ENCODE results near the gene ZSCAN26.

ZSCAN26 gene

DNA sequence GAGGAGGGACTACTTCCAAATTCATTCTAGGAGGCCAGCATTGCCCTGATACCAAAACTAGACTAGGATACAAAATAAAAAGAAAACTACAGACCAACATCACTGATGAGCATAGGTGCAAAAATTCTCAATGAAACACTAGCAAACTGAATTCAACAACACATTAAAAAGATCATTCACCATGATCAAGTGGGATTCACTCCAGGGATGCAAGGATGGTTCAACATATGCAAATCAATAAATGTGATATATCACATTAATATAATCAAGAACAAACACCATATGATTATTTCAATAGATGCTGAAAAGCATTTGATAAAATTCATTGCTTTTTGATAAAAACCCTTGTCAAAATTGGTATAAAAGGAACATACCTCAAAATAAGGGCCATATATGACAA is 24.6 kb downstream of the ZSCAN26 start:
- H3K14ac ChIP-seq (ENCODE audit: low read length): no peak overlapping the region
- no peaks in the 10 kb centered on the region for H3K4me1 ChIP-seq (ENCODE audit: control insufficient read depth in 2 of 2, insufficient read depth in 1 of 2, low read depth in 1 of 2, low read length in 2 of 2)
- no peak overlapping the region for H3K27ac ChIP-seq (replicated peaks; ENCODE audit: low read length)
- no peak overlapping the region for H2BK5ac ChIP-seq (ENCODE audit: low read length)
- no peak overlapping the region for H3K9ac ChIP-seq (ENCODE audit: low read depth, low read length, poor library complexity)
- no peak overlapping the region for H2AK5ac ChIP-seq (ENCODE audit: low read depth, low read length)
- H3K9me3 ChIP-seq (replicated peaks in 1 of 2; ENCODE audit: control insufficient read depth in 2 of 2, insufficient read depth in 1 of 2, low read depth in 1 of 2, low read length in 2 of 2): peaks cover 3 to 11% of the 10 kb centered on the region in 2 donors
- H3K27me3 ChIP-seq (ENCODE audit: control insufficient read depth in 3 of 3, insufficient read depth in 3 of 3, low read depth in 1 of 3, low read length in 3 of 3): no peaks in the 10 kb centered on the region
- no peak for DNase-seq (ENCODE audit: low spot score)
- H3K18ac ChIP-seq (ENCODE audit: low read length): no peak overlapping the region
- no peak overlapping the region for H3K4me3 ChIP-seq (ENCODE audit: low read length in 2 of 2)
- no peak overlapping the region for H2BK120ac ChIP-seq (ENCODE audit: low read depth, low read length)
- no peak overlapping the region for H4K8ac ChIP-seq (ENCODE audit: low read depth, low read length)
- H2AFZ ChIP-seq (ENCODE audit: low read length): no peak overlapping the region
- peaks cover 13 to 63% of the 10 kb centered on the region in 2 donors for H3K36me3 ChIP-seq (replicated peaks in 1 of 2; ENCODE audit: control insufficient read depth in 2 of 2, insufficient read depth in 2 of 2, low read length in 2 of 2)
- H3K23ac ChIP-seq (ENCODE audit: low read depth, low read length, poor library complexity): no peak overlapping the region
- no peak overlapping the region for H3K4me2 ChIP-seq (ENCODE audit: insufficient read depth, low read length, poor library complexity, severe bottlenecking)
- no peak overlapping the region for H4K91ac ChIP-seq (ENCODE audit: low read depth, low read length, poor library complexity)
- no peak overlapping the region for H2BK15ac ChIP-seq (ENCODE audit: low read length)
- H3K4ac ChIP-seq (ENCODE audit: low read length): no peak overlapping the region
- H3K79me1 ChIP-seq (ENCODE audit: low read depth, low read length): peaks cover 2% of the 10 kb centered on the region
- H2BK12ac ChIP-seq (ENCODE audit: low read length): no peak overlapping the region

DNA sequence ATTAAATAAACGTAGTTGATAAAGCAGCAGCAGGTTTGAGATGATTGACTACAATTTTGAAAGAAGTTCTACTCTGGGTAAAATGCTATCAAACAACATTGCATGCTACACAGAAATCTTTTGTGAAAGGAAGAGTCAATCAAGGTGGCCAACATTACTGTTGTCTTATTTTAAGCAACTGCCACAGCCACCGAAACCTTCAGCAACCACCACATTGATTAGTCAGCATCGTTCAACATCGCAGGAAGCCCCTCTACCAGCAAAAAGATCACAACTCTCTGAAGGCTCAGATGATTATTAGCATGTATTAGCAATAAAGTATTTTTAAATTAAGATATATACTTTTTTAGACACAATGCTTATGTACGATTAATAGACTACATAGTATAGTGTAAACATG is 28.4 kb downstream of the ZSCAN26 start:
- Histone ChIP-seq H3K14ac (ENCODE audit: low read length) (no peak overlapping the region), H2BK15ac (ENCODE audit: low read length) (no peak overlapping the region), H2AFZ (ENCODE audit: low read length) (no peak overlapping the region), H2BK5ac (ENCODE audit: low read length) (no peak overlapping the region), H3K36me3 (replicated peaks in 1 of 2; ENCODE audit: control insufficient read depth in 2 of 2, insufficient read depth in 2 of 2, low read length in 2 of 2) (peaks cover 5 to 61% of the 10 kb centered on the region in 2 donors), H3K27ac (replicated peaks; ENCODE audit: low read length) (no peak overlapping the region), H3K27me3 (ENCODE audit: control insufficient read depth in 3 of 3, insufficient read depth in 3 of 3, low read depth in 1 of 3, low read length in 3 of 3) (no peaks in the 10 kb centered on the region), H3K79me1 (ENCODE audit: low read depth, low read length) (no peaks in the 10 kb centered on the region), H4K91ac (ENCODE audit: low read depth, low read length, poor library complexity) (no peak overlapping the region), H3K23ac (ENCODE audit: low read depth, low read length, poor library complexity) (no peak overlapping the region), H2AK5ac (ENCODE audit: low read depth, low read length) (no peak overlapping the region), H3K4me1 (ENCODE audit: control insufficient read depth in 2 of 2, insufficient read depth in 1 of 2, low read depth in 1 of 2, low read length in 2 of 2) (no peaks in the 10 kb centered on the region), H2BK120ac (ENCODE audit: low read depth, low read length) (no peak overlapping the region), H3K4ac (ENCODE audit: low read length) (no peak overlapping the region), H3K9ac (ENCODE audit: low read depth, low read length, poor library complexity) (no peak overlapping the region), H3K18ac (ENCODE audit: low read length) (no peak overlapping the region), H2BK12ac (ENCODE audit: low read length) (no peak overlapping the region), H3K9me3 (replicated peaks in 1 of 2; ENCODE audit: control insufficient read depth in 2 of 2, insufficient read depth in 1 of 2, low read depth in 1 of 2, low read length in 2 of 2) (peaks cover 0 to 7% of the 10 kb centered on the region in 2 donors), H4K8ac (ENCODE audit: low read depth, low read length) (no peak overlapping the region), H3K4me2 (ENCODE audit: insufficient read depth, low read length, poor library complexity, severe bottlenecking) (no peak overlapping the region), H3K4me3 (ENCODE audit: low read length in 2 of 2) (no peak overlapping the region)
- no CpG with 5 or more reads among the region's 5 CpGs for WGBS, 2 donors (ENCODE audit: extremely low coverage in 2 of 2, insufficient read length in 2 of 2, insufficient replicate concordance in 1 of 2)
- no peak for DNase-seq (ENCODE audit: low spot score)

DNA sequence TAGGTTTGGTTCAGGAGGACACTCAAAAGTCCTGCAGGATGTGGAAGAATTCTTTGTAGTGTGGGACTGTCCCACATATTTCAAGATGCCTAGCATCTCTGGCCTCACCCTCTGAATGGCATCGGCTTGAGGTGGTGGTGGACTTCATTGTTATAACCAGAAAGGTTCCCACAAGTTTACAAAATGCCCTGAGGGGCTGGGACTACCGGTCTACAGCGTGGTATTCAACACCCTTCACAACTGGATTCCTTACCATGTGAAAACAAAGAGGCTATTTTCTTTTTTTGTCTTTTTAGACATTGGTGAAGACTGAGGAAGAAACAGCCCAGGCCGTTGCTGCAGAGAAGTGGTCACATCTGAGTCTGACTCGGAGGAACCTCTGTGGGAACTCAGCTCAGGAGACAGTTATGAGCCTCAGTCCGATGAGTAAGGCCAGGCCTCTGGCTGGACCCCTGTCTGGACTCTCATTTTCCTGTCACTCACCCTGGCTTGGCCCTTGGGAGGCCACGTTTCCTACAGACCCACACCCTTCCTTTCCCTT is 29.6 kb downstream of the ZSCAN26 start:
- H3K9ac ChIP-seq (ENCODE audit: low read depth, low read length, poor library complexity): no peak overlapping the region
- H3K9me3 ChIP-seq (replicated peaks in 1 of 2; ENCODE audit: control insufficient read depth in 2 of 2, insufficient read depth in 1 of 2, low read depth in 1 of 2, low read length in 2 of 2): peaks cover 0 to 3% of the 10 kb centered on the region in 2 donors
- no peak overlapping the region for H4K8ac ChIP-seq (ENCODE audit: low read depth, low read length)
- H4K91ac ChIP-seq (ENCODE audit: low read depth, low read length, poor library complexity): no peak overlapping the region
- no peak overlapping the region for H2AFZ ChIP-seq (ENCODE audit: low read length)
- no peak overlapping the region for H2BK12ac ChIP-seq (ENCODE audit: low read length)
- no peaks in the 10 kb centered on the region for H3K4me1 ChIP-seq (ENCODE audit: control insufficient read depth in 2 of 2, insufficient read depth in 1 of 2, low read depth in 1 of 2, low read length in 2 of 2)
- H3K14ac ChIP-seq (ENCODE audit: low read length): no peak overlapping the region
- H3K79me1 ChIP-seq (ENCODE audit: low read depth, low read length): no peaks in the 10 kb centered on the region
- DNase-seq (ENCODE audit: low spot score): no peak
- H3K4me3 ChIP-seq (ENCODE audit: low read length in 2 of 2): no peak overlapping the region
- no peak overlapping the region for H3K4me2 ChIP-seq (ENCODE audit: insufficient read depth, low read length, poor library complexity, severe bottlenecking)
- no CpG with 5 or more reads among the region's 7 CpGs for WGBS, 2 donors (ENCODE audit: extremely low coverage in 2 of 2, insufficient read length in 2 of 2, insufficient replicate concordance in 1 of 2)
- H3K18ac ChIP-seq (ENCODE audit: low read length): no peak overlapping the region
- no peak overlapping the region for H2BK120ac ChIP-seq (ENCODE audit: low read depth, low read length)
- no peak overlapping the region for H2BK5ac ChIP-seq (ENCODE audit: low read length)
- no peaks in the 10 kb centered on the region for H3K27me3 ChIP-seq (ENCODE audit: control insufficient read depth in 3 of 3, insufficient read depth in 3 of 3, low read depth in 1 of 3, low read length in 3 of 3)
- H3K36me3 ChIP-seq (replicated peaks in 1 of 2; ENCODE audit: control insufficient read depth in 2 of 2, insufficient read depth in 2 of 2, low read length in 2 of 2): peaks cover 5 to 68% of the 10 kb centered on the region in 2 donors
- no peak overlapping the region for H2AK5ac ChIP-seq (ENCODE audit: low read depth, low read length)
- no peak overlapping the region for H3K23ac ChIP-seq (ENCODE audit: low read depth, low read length, poor library complexity)
- H2BK15ac ChIP-seq (ENCODE audit: low read length): no peak overlapping the region
- H3K27ac ChIP-seq (replicated peaks; ENCODE audit: low read length): no peak overlapping the region
- H3K4ac ChIP-seq (ENCODE audit: low read length): no peak overlapping the region

DNA sequence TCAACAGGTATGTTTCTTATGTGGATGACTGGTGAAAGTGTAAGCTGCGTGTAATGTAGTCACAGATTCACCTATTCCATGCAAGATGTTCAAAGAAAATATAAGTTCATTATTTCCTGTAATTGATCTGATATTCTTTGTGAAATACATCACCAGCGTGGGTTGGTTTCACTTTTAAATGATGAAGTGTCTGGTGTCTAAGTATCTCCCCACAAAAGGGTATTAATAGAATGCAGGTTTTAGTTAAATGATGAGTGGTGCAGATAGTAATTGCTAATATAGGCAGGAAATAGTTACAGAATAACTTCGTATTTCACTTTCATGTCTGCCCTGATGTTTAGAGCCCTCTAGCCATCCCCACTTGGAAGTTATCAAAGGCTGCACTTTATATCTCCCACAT is 36.6 kb downstream of the ZSCAN26 start:
- H3K4me3 ChIP-seq (ENCODE audit: low read length in 2 of 2): no peak overlapping the region
- no peak overlapping the region for H2BK5ac ChIP-seq (ENCODE audit: low read length)
- H2BK12ac ChIP-seq (ENCODE audit: low read length): no peak overlapping the region
- no peak overlapping the region for H3K4ac ChIP-seq (ENCODE audit: low read length)
- no peak overlapping the region for H4K8ac ChIP-seq (ENCODE audit: low read depth, low read length)
- H3K27ac ChIP-seq (replicated peaks; ENCODE audit: low read length): no peak overlapping the region
- H3K9me3 ChIP-seq (replicated peaks in 1 of 2; ENCODE audit: control insufficient read depth in 2 of 2, insufficient read depth in 1 of 2, low read depth in 1 of 2, low read length in 2 of 2): no peaks in the 10 kb centered on the region
- H2BK120ac ChIP-seq (ENCODE audit: low read depth, low read length): no peak overlapping the region
- H3K4me1 ChIP-seq (ENCODE audit: control insufficient read depth in 2 of 2, insufficient read depth in 1 of 2, low read depth in 1 of 2, low read length in 2 of 2): no peaks in the 10 kb centered on the region
- no peak overlapping the region for H2BK15ac ChIP-seq (ENCODE audit: low read length)
- WGBS, 2 donors (ENCODE audit: extremely low coverage in 2 of 2, insufficient read length in 2 of 2, insufficient replicate concordance in 1 of 2): no CpG with 5 or more reads among the region's 3 CpGs
- H3K79me1 ChIP-seq (ENCODE audit: low read depth, low read length): no peaks in the 10 kb centered on the region
- DNase-seq (ENCODE audit: low spot score): no peak
- H3K36me3 ChIP-seq (replicated peaks in 1 of 2; ENCODE audit: control insufficient read depth in 2 of 2, insufficient read depth in 2 of 2, low read length in 2 of 2): peaks cover 6 to 45% of the 10 kb centered on the region in 2 donors
- no peak overlapping the region for H2AK5ac ChIP-seq (ENCODE audit: low read depth, low read length)
- H4K91ac ChIP-seq (ENCODE audit: low read depth, low read length, poor library complexity): no peak overlapping the region
- peaks cover 0 to 2% (median 0%) of the 10 kb centered on the region in 3 experiments for H3K27me3 ChIP-seq (ENCODE audit: control insufficient read depth in 3 of 3, insufficient read depth in 3 of 3, low read depth in 1 of 3, low read length in 3 of 3)
- no peak overlapping the region for H3K18ac ChIP-seq (ENCODE audit: low read length)
- H3K14ac ChIP-seq (ENCODE audit: low read length): no peak overlapping the region
- H3K23ac ChIP-seq (ENCODE audit: low read depth, low read length, poor library complexity): no peak overlapping the region
- no peak overlapping the region for H3K9ac ChIP-seq (ENCODE audit: low read depth, low read length, poor library complexity)
- H3K4me2 ChIP-seq (ENCODE audit: insufficient read depth, low read length, poor library complexity, severe bottlenecking): no peak overlapping the region
- no peak overlapping the region for H2AFZ ChIP-seq (ENCODE audit: low read length)

All from neuronal stem cell (in vitro differentiated cells).